Nephron progenitor cell (in vitro differentiated cells): ENCODE measurements around the gene NOTCH3.
A peak's percentile ranks its signal among the peaks of the same experiment; 100 is the strongest.

Source experiments
- DNase-seq: peaks from one replicate; pipeline ENCODE4 v3.0.0; 2021
- H3K27ac Mint-ChIP-seq: 2 replicates; pipeline ENCODE4 v1.8.0; 2021; ENCODE audit warnings: mild to moderate bottlenecking, moderate library complexity, mixed read lengths
- H3K27me3 Mint-ChIP-seq: 2 replicates; pipeline ENCODE4 v1.8.0; 2021; ENCODE audit warnings: mild to moderate bottlenecking, low read depth, mixed read lengths; ENCODE audit not compliant: poor library complexity
- H3K36me3 Mint-ChIP-seq: 2 replicates; pipeline ENCODE4 v1.8.0; 2021; ENCODE audit warnings: low read depth, mixed read lengths
- H3K4me1 Mint-ChIP-seq: 2 replicates; pipeline ENCODE4 v1.8.0; 2021; ENCODE audit warnings: mixed read lengths
- H3K4me3 Mint-ChIP-seq: 2 replicates; pipeline ENCODE4 v1.8.0; 2021; ENCODE audit warnings: mild to moderate bottlenecking, moderate library complexity, mixed read lengths
- H3K9me3 Mint-ChIP-seq: 2 replicates; pipeline ENCODE4 v1.8.0; 2021; ENCODE audit warnings: mild to moderate bottlenecking, moderate library complexity, mixed read lengths
- CTCF ChIP-seq: fragments of 200-600 bp; sonication (generic); IDR thresholded peaks from 2 replicates; pipeline ENCODE4 v1.5.0; 2021; ENCODE audit warnings: antibody characterized with exemption

The NOTCH3 gene

GRCh38 chr19:15244106-15244803 is 43.5 kb upstream of the NOTCH3 start:
- no peak for TF ChIP-seq CTCF
- DNase-seq = no peak
- Mint-ChIP-seq H3K36me3 (peaks cover 53% of the 10 kb centered on the region), H3K4me1 (peaks cover 38% of the 10 kb centered on the region), H3K4me3 (no peak overlapping the region), H3K27me3 (no peaks in the 10 kb centered on the region), H3K9me3 (no peaks in the 10 kb centered on the region), H3K27ac (peak overlapping the region; percentile 88)

GRCh38 chr19:15243236-15243957 is 42.6 kb upstream of the NOTCH3 start:
- no peak for TF ChIP-seq CTCF
- H3K9me3 Mint-ChIP-seq = no peaks in the 10 kb centered on the region
- H3K27me3 Mint-ChIP-seq = no peaks in the 10 kb centered on the region
- H3K4me1 Mint-ChIP-seq = peaks cover 29% of the 10 kb centered on the region
- H3K4me3 Mint-ChIP-seq = no peak overlapping the region
- peaks cover 45% of the 10 kb centered on the region for H3K36me3 Mint-ChIP-seq
- H3K27ac Mint-ChIP-seq = peak overlapping the region; percentile 88
- no peak for DNase-seq

- Mint-ChIP-seq H3K27ac (no peak overlapping the region), H3K27me3 (peaks cover 3% of the 10 kb centered on the region), H3K9me3 (no peaks in the 10 kb centered on the region), H3K4me3 (no peak overlapping the region), H3K4me1 (peaks cover 23% of the 10 kb centered on the region), H3K36me3 (peaks cover 46% of the 10 kb centered on the region)
- no peak for TF ChIP-seq CTCF
- DNase-seq = no peak
Measured at GRCh38 chr19:15241259-15241910, 40.6 kb upstream of the NOTCH3 start.

GRCh38 chr19:15240515-15240914 is 39.7 kb upstream of the NOTCH3 start:
- peaks cover 47% of the 10 kb centered on the region for H3K36me3 Mint-ChIP-seq
- peaks cover 20% of the 10 kb centered on the region for H3K4me1 Mint-ChIP-seq
- H3K4me3 Mint-ChIP-seq = no peak overlapping the region
- no peaks in the 10 kb centered on the region for H3K9me3 Mint-ChIP-seq
- DNase-seq = no peak
- no peak for TF ChIP-seq CTCF
- peaks cover 3% of the 10 kb centered on the region for H3K27me3 Mint-ChIP-seq
- no peak overlapping the region for H3K27ac Mint-ChIP-seq

- Mint-ChIP-seq H3K36me3 (peaks cover 47% of the 10 kb centered on the region), H3K27me3 (peaks cover 6% of the 10 kb centered on the region)
- DNase-seq = no peak
Measured at GRCh38 chr19:15239337-15239949, 38.6 kb upstream of the NOTCH3 start.

More at GRCh38 chr19:15239337-15239949, 38.6 kb upstream of the NOTCH3 start:
- Mint-ChIP-seq H3K4me3 (no peak overlapping the region), H3K4me1 (peaks cover 22% of the 10 kb centered on the region), H3K27ac (peak overlapping the region; percentile 85), H3K9me3 (no peaks in the 10 kb centered on the region)
- no peak for TF ChIP-seq CTCF
